GM21786 (cell line): ENCODE measurements around the gene VWA8.
"Not testable (repeated sequence)": the region's sequence is repeated elsewhere in the genome, so short reads cannot be mapped to it uniquely, and the experiment has no call there.

Experiments
- ATAC-seq: cut with Tn5 transposase; IDR thresholded peaks from one replicate; pipeline ENCODE4 v1.9.1; 2021; ENCODE audit not compliant: unreplicated experiment

The VWA8 gene

DNA sequence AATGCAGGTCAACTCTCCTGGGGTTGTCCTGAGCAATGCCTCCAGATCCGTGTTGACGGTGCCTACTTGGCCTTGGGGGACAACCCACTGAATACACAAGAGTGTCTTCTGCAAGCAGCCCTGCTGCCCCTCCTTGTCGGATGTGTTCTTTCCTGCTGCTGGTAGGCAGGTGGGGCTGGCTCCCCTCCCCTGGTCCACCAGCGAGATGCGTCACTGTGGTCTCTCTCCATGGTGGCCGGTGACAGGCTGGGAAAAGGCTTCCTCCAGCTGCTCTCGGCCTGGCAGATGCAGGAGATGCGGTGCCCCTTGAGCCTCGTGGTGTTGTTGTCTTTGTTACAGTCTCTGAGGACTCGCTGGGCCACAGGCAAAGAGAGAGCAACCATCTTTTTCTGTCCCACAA lies 418.6 kb downstream of the VWA8 start:
- no peak for ATAC-seq

DNA sequence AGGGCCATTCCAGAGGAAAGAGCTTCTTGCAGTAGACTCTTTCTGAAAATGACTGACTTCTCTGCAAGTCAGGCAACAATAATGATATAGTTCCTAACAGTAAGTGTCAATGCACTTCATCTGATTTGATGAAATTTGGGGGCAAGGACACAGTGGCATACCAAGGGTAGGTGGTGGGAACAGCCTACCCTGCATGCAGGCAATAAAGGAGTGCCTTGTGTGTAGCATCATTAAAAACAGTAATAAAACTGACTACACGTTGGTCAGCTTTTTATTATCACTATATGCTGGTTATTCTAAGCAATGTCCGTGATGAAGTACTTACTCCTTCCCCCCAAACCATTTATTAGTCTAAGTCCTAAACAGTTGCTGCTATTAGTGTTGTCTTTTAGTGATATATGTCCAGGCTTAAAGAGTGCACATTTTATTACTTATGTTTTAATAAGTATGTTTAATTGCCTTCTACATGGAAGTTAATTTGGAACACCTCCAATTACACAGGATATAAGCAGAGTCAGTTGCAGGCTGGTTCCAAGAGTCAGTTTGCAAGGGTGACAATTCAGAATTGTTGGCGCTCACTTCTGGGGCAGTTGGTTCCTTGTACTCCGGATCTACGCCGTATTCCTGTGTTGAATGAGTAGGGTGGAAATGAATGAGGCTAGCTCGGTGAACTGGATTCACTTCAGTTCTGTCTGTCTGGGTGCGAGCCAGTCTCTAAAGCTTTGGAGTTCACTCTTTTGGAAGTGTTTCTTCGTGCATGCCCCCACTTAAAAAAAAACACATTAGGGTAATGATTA lies 419.6 kb downstream of the VWA8 start:
- no peak for ATAC-seq

- ATAC-seq = not testable (repeated sequence)
Observed at GRCh38 chr13:41540240-41540639, 420.7 kb downstream of the VWA8 start.

DNA sequence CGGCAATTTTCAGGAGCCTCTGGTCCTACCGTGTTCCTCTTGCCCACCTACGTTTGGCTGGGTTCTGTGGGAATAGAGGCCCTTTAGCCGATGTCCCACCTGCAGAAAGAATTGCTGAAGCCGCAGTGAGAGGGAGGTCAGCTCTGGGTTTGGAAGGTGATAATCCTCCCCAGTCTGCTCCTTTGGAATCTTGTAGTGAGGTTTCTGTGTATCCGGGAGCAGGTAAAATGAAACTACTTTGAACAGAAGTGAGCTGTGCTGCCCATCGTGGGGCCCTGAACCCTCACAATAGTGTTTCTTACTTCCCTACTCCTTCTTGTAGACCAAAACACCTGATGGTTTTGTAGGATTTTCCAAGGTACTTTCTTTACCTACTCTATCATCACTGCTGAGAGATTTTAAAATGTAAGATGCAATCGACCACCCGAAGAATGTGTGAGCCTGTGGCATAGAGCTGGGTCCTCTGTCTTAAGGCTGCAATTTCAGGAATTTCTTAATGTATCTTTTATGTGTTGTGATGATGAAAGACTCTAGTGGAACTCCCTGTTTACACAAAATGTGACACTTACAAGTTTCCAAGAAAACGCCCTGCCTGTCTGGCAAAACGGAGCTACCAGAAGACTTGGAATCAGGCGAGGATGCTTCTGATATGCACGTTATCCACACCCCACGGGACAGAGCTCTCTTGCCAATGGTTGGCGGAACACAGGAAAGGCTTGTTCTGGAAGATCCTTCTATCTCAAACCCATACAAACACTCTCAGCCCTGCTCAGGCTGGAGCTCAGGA lies 427.4 kb downstream of the VWA8 start:
- no peak for ATAC-seq

DNA sequence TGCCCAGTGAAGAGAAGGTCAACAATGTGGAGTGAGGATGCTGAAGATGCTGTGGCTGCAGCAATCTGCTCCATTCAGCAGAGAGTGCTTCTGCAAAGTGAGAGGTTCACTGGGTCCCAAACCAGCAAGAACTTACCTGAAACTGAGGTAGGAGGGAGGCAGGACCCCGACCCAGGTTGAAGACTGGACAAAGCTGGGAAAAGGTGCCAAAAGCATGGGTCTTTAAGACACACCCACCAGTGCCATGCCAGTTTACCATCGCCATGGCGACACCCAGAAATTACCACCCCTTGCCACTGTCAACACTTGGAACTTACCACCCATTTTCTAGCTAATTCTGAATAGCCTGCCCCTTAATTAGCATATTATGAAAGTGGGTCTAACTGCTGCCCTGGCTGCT lies 432.9 kb downstream of the VWA8 start:
- no peak for ATAC-seq

DNA sequence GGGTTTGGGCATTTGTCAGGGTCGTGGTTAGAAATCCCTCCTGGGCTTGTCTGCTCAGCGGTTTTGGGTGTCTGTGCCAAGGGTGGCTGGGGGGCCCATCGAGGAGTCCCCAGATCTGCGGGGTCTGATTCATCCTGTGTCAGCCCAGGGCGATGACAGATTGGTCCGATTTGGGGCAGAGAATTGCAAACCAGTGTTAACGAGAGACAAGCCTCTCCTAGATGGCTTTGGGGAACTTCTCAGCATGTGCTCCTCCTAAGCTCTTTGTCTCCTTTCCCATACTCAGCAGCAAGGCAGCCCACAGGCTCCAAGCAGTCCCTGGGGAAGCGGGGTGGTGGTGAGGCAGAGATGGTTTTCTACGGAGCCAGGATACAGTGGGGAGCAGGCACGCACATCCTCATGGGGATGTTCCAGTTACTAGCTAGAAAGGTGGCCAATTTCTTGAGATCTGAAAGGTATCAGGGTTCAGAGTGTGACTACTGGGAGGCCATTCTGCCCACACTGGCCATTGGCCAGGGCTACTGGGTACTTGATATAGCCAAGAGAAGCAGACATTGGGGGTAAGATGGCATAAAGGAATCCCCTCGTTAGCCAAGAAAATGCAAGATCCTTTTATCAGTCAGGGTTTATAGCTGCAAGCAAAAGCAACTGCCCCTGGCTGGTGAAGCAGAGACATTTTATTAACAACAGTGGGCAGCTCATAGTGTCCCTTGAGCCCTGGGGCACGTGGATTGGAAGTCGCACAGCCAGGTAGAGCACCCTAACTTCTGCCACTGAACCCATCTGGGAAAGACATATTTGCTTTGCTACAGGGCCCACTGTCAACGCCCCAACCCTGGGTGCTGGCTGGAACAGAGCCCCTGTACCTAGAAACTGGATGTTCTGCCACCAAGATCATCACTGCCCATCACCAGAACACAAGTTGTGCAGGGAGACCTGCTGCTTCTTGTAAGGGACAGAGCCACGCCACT lies 440.0 kb downstream of the VWA8 start:
- ATAC-seq = no peak

- no peak for ATAC-seq
Observed at GRCh38 chr13:41520016-41520659, 440.8 kb downstream of the VWA8 start.
